ENCODE data around the gene CSF2RB. TPM values are rescaled to one million over a fixed set of nuclear protein-coding genes. Genes with fewer than 3 reads are reported as not detected.
A peak's percentile ranks its signal among the peaks of the same experiment; 100 is the strongest.

Gene CSF2RB
- total and polyA plus RNA-seq, 12 donors = 0.55 to 12.4 (median 4.4) TPM

DNA sequence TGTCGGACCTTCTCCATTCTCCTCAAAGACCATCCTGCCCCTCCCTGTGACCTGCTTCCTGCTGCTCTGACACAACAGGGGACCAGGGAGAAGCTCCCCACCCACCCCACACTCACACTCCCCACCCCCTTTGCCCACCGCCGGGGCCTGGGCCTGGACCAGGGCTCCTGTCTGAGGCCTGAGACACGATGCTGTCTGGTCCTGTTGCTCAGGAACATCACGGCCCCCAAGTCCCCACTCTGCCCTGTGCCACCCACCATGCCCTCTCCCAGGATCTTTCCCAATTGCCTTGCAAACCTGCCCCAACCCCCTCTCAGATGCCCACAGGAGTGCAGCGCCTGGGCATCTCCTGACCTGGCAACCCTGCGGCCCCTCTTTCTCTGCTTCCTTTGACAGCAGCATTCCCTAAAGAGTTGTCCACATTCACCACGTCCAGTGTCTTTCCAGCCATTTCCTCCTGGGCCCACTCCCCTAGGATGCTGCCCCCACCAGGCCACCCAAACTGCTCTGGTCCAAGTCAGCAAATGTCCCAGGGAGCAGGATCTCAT, 10.8 kb downstream of the CSF2RB start:
- DNase-seq = no peak
- intact Hi-C loops (cut with DNase I) = no loop called here
- no peak for TF ChIP-seq CTCF (IDR thresholded peaks at IDR 0.05)
- H3K4me1 ChIP-seq (replicated peaks in 1 of 2) = no peaks in the 10 kb centered on the region
- no peaks in the 10 kb centered on the region for H3K36me3 ChIP-seq (replicated peaks in 1 of 2)
- no peaks in the 10 kb centered on the region for H3K27me3 ChIP-seq
- no peaks in the 10 kb centered on the region for H3K9me3 ChIP-seq (replicated peaks in 1 of 3)
- WGBS, 4 donors = 71 to 84% (median 76%) methylated on average over 4 to 8 of the region's 8 CpGs
- no peak overlapping the region for H3K27ac ChIP-seq
- H3K4me3 ChIP-seq = no peak overlapping the region

GRCh38 chr22:36925388-36926290, 12.2 kb downstream of the CSF2RB start:
- no peaks in the 10 kb centered on the region for H3K36me3 ChIP-seq (replicated peaks in 1 of 2)
- 79 to 88% (median 83%) methylated on average over 13 to 19 of the region's 19 CpGs for WGBS, 4 donors
- intact Hi-C loops (cut with DNase I) = no loop called here
- TF ChIP-seq POLR2A (IDR thresholded peaks at IDR 0.05) (no peak), CTCF (IDR thresholded peaks at IDR 0.05) (no peak)
- no peak overlapping the region for H3K27ac ChIP-seq
- no peaks in the 10 kb centered on the region for H3K4me1 ChIP-seq (replicated peaks in 1 of 2)
- no peak overlapping the region for H3K4me3 ChIP-seq
- DNase-seq = peak in 1 of 7 donors; percentile 34
- no peaks in the 10 kb centered on the region for H3K27me3 ChIP-seq
- H3K9me3 ChIP-seq (replicated peaks in 1 of 3) = no peaks in the 10 kb centered on the region

GRCh38 chr22:36926309-36926708, 12.9 kb downstream of the CSF2RB start:
- no peaks in the 10 kb centered on the region for H3K27me3 ChIP-seq
- H3K4me3 ChIP-seq = no peak overlapping the region
- no peak overlapping the region for H3K27ac ChIP-seq
- no peaks in the 10 kb centered on the region for H3K36me3 ChIP-seq (replicated peaks in 1 of 2)
- no peaks in the 10 kb centered on the region for H3K9me3 ChIP-seq (replicated peaks in 1 of 3)
- DNase-seq = no peak
- intact Hi-C loops (cut with DNase I) = no loop called here
- no peaks in the 10 kb centered on the region for H3K4me1 ChIP-seq (replicated peaks in 1 of 2)
- 80 to 89% (median 87%) methylated on average over 4 to 6 of the region's 6 CpGs for WGBS, 4 donors
- TF ChIP-seq CTCF (IDR thresholded peaks at IDR 0.05) = no peak
- no peak for TF ChIP-seq POLR2A (IDR thresholded peaks at IDR 0.05)

DNA sequence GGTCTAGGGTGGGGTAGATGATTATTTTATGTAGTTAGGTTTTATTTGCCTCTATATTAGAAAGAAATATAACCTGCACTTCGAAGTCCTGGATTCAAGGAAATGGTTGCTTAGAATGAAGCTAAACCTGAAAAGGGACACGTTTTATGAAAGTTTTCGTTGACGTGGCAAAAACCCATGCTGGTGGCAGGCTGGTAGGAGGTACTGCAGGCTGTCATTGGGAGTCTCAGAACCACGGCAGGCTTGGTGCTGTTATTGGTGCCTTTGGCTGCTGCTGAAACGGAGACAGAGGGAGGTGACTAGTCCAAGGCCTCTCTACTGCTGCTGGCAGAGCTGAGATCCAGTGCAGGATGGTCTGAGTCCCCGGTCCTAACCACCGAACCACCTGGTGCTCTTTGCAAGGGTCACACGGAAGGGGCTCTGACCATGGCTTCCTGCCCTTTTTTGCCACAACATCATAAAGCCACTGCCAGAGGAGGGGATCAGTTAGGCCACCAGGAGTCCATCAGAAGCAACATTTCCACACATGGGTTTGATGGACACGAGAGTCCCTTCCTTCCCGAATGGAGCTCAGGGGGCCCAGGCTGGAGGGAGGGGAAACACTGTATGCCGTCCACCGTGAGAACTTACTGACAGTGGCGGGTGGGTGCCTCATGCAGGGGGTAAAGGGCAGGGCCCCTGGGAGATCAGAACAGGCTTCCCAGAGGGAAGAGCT, 13.4 kb downstream of the CSF2RB start:
- TF ChIP-seq CTCF (IDR thresholded peaks at IDR 0.05) (no peak), POLR2A (IDR thresholded peaks at IDR 0.05) (no peak)
- no peak overlapping the region for H3K27ac ChIP-seq
- 64 to 76% (median 71%) methylated on average over 9 to 14 of the region's 14 CpGs for WGBS, 4 donors
- no peaks in the 10 kb centered on the region for H3K4me1 ChIP-seq (replicated peaks in 1 of 2)
- H3K27me3 ChIP-seq = no peaks in the 10 kb centered on the region
- no peak overlapping the region for H3K4me3 ChIP-seq
- intact Hi-C loops (cut with DNase I) = no loop called here
- H3K36me3 ChIP-seq (replicated peaks in 1 of 2) = no peaks in the 10 kb centered on the region
- peak in 1 of 7 donors; percentile 20 for DNase-seq
- H3K9me3 ChIP-seq (replicated peaks in 1 of 3) = no peaks in the 10 kb centered on the region
